ENCODE results near the gene HDC.
A peak's percentile ranks its signal among the peaks of the same experiment; 100 is the strongest.

Gene HDC

GRCh38 chr15:50247819-50248655 lies 17.5 kb downstream of the HDC start:
- peaks cover 32% of the 10 kb centered on the region for H3K4me1 Mint-ChIP-seq (ENCODE audit: low read depth)
- no peaks in the 10 kb centered on the region for H3K27me3 Mint-ChIP-seq
- no peaks in the 10 kb centered on the region for H3K36me3 Mint-ChIP-seq (ENCODE audit: low read depth)
- peak overlapping the region; percentile 83 for H3K27ac Mint-ChIP-seq
- H3K4me3 Mint-ChIP-seq: peak overlapping the region; percentile 46
- H3K9me3 Mint-ChIP-seq: no peaks in the 10 kb centered on the region
- intact Hi-C loops (cut with micrococcal nuclease): no loop called here

GRCh38 chr15:50246631-50247030 lies 18.9 kb downstream of the HDC start:
- Mint-ChIP-seq H3K27ac (peak overlapping the region; percentile 37), H3K9me3 (no peaks in the 10 kb centered on the region), H3K36me3 (ENCODE audit: low read depth) (no peaks in the 10 kb centered on the region), H3K4me1 (ENCODE audit: low read depth) (peaks cover 32% of the 10 kb centered on the region), H3K27me3 (no peaks in the 10 kb centered on the region), H3K4me3 (no peak overlapping the region)
- intact Hi-C loops (cut with micrococcal nuclease): no loop called here

- Mint-ChIP-seq H3K27ac (no peak overlapping the region), H3K4me1 (ENCODE audit: low read depth) (peaks cover 32% of the 10 kb centered on the region), H3K36me3 (ENCODE audit: low read depth) (no peaks in the 10 kb centered on the region), H3K4me3 (no peak overlapping the region), H3K27me3 (no peaks in the 10 kb centered on the region), H3K9me3 (no peaks in the 10 kb centered on the region)
- intact Hi-C loops (cut with micrococcal nuclease): no loop called here
Measured at GRCh38 chr15:50244959-50245624, 20.4 kb downstream of the HDC start.

- no peak overlapping the region for H3K4me3 Mint-ChIP-seq
- H3K36me3 Mint-ChIP-seq (ENCODE audit: low read depth): no peaks in the 10 kb centered on the region
- H3K27ac Mint-ChIP-seq: no peak overlapping the region
- no peaks in the 10 kb centered on the region for H3K9me3 Mint-ChIP-seq
- peaks cover 28% of the 10 kb centered on the region for H3K4me1 Mint-ChIP-seq (ENCODE audit: low read depth)
- no peaks in the 10 kb centered on the region for H3K27me3 Mint-ChIP-seq
- intact Hi-C loops (cut with micrococcal nuclease): no loop called here
Measured at GRCh38 chr15:50244153-50244552, 21.4 kb downstream of the HDC start.

- Mint-ChIP-seq H3K27me3 (no peaks in the 10 kb centered on the region), H3K36me3 (ENCODE audit: low read depth) (no peaks in the 10 kb centered on the region), H3K9me3 (no peaks in the 10 kb centered on the region), H3K4me1 (ENCODE audit: low read depth) (peaks cover 9% of the 10 kb centered on the region), H3K27ac (no peak overlapping the region), H3K4me3 (no peak overlapping the region)
- intact Hi-C loops (cut with micrococcal nuclease): no loop called here
Measured at GRCh38 chr15:50241684-50242450, 23.7 kb downstream of the HDC start.

- Mint-ChIP-seq H3K27ac (no peak overlapping the region), H3K27me3 (no peaks in the 10 kb centered on the region), H3K4me3 (no peak overlapping the region), H3K36me3 (ENCODE audit: low read depth) (no peaks in the 10 kb centered on the region), H3K4me1 (ENCODE audit: low read depth) (no peaks in the 10 kb centered on the region), H3K9me3 (no peaks in the 10 kb centered on the region)
- intact Hi-C loops (cut with micrococcal nuclease): no loop called here
Measured at GRCh38 chr15:50238255-50238654, 27.3 kb downstream of the HDC start.

- Mint-ChIP-seq H3K9me3 (no peaks in the 10 kb centered on the region), H3K4me3 (no peak overlapping the region), H3K36me3 (ENCODE audit: low read depth) (no peaks in the 10 kb centered on the region), H3K27me3 (no peaks in the 10 kb centered on the region), H3K4me1 (ENCODE audit: low read depth) (no peaks in the 10 kb centered on the region), H3K27ac (no peak overlapping the region)
- intact Hi-C loops (cut with micrococcal nuclease): no loop called here
Measured at GRCh38 chr15:50236433-50236832, 29.1 kb downstream of the HDC start.

GRCh38 chr15:50235794-50236193 lies 29.7 kb downstream of the HDC start:
- no peak overlapping the region for H3K27ac Mint-ChIP-seq
- H3K36me3 Mint-ChIP-seq (ENCODE audit: low read depth): no peaks in the 10 kb centered on the region
- no peaks in the 10 kb centered on the region for H3K27me3 Mint-ChIP-seq
- intact Hi-C loops (cut with micrococcal nuclease): no loop called here
- H3K4me3 Mint-ChIP-seq: no peak overlapping the region
- no peaks in the 10 kb centered on the region for H3K4me1 Mint-ChIP-seq (ENCODE audit: low read depth)
- no peaks in the 10 kb centered on the region for H3K9me3 Mint-ChIP-seq

- intact Hi-C loops (cut with micrococcal nuclease): no loop called here
- H3K4me1 Mint-ChIP-seq (ENCODE audit: low read depth): no peaks in the 10 kb centered on the region
- H3K27ac Mint-ChIP-seq: no peak overlapping the region
- no peaks in the 10 kb centered on the region for H3K9me3 Mint-ChIP-seq
- no peaks in the 10 kb centered on the region for H3K27me3 Mint-ChIP-seq
- no peak overlapping the region for H3K4me3 Mint-ChIP-seq
- no peaks in the 10 kb centered on the region for H3K36me3 Mint-ChIP-seq (ENCODE audit: low read depth)
Measured at GRCh38 chr15:50234764-50235163, 30.8 kb downstream of the HDC start.

GRCh38 chr15:50233192-50233736 lies 32.3 kb downstream of the HDC start:
- Mint-ChIP-seq H3K9me3 (no peaks in the 10 kb centered on the region), H3K4me3 (no peak overlapping the region), H3K4me1 (ENCODE audit: low read depth) (no peaks in the 10 kb centered on the region), H3K27me3 (no peaks in the 10 kb centered on the region), H3K36me3 (ENCODE audit: low read depth) (no peaks in the 10 kb centered on the region), H3K27ac (no peak overlapping the region)
- intact Hi-C loops (cut with micrococcal nuclease): no loop called here

- no peaks in the 10 kb centered on the region for H3K27me3 Mint-ChIP-seq
- H3K27ac Mint-ChIP-seq: no peak overlapping the region
- intact Hi-C loops (cut with micrococcal nuclease): no loop called here
- no peaks in the 10 kb centered on the region for H3K36me3 Mint-ChIP-seq (ENCODE audit: low read depth)
- no peaks in the 10 kb centered on the region for H3K4me1 Mint-ChIP-seq (ENCODE audit: low read depth)
- H3K4me3 Mint-ChIP-seq: no peak overlapping the region
- H3K9me3 Mint-ChIP-seq: no peaks in the 10 kb centered on the region
Measured at GRCh38 chr15:50232791-50233190, 32.7 kb downstream of the HDC start.

- H3K4me1 Mint-ChIP-seq (ENCODE audit: low read depth): no peaks in the 10 kb centered on the region
- H3K27ac Mint-ChIP-seq: no peak overlapping the region
- no peak overlapping the region for H3K4me3 Mint-ChIP-seq
- H3K36me3 Mint-ChIP-seq (ENCODE audit: low read depth): no peaks in the 10 kb centered on the region
- H3K9me3 Mint-ChIP-seq: no peaks in the 10 kb centered on the region
- intact Hi-C loops (cut with micrococcal nuclease): no loop called here
- no peaks in the 10 kb centered on the region for H3K27me3 Mint-ChIP-seq
Measured at GRCh38 chr15:50231761-50232160, 33.8 kb downstream of the HDC start.

GRCh38 chr15:50229336-50229735 lies 36.2 kb downstream of the HDC start:
- Mint-ChIP-seq H3K36me3 (ENCODE audit: low read depth) (no peaks in the 10 kb centered on the region), H3K27me3 (no peaks in the 10 kb centered on the region), H3K9me3 (no peaks in the 10 kb centered on the region), H3K4me3 (no peak overlapping the region), H3K27ac (no peak overlapping the region), H3K4me1 (ENCODE audit: low read depth) (no peaks in the 10 kb centered on the region)
- intact Hi-C loops (cut with micrococcal nuclease): no loop called here

- intact Hi-C loops (cut with micrococcal nuclease): no loop called here
- no peaks in the 10 kb centered on the region for H3K9me3 Mint-ChIP-seq
- H3K4me3 Mint-ChIP-seq: no peak overlapping the region
- no peaks in the 10 kb centered on the region for H3K27me3 Mint-ChIP-seq
- H3K36me3 Mint-ChIP-seq (ENCODE audit: low read depth): no peaks in the 10 kb centered on the region
- H3K4me1 Mint-ChIP-seq (ENCODE audit: low read depth): no peaks in the 10 kb centered on the region
- H3K27ac Mint-ChIP-seq: no peak overlapping the region
Measured at GRCh38 chr15:50228866-50229265, 36.7 kb downstream of the HDC start.
